Muscle of leg (tissue), 11 donors: ENCODE results near the gene S100A5. TPM values are rescaled to one million over a fixed set of nuclear protein-coding genes. Genes with fewer than 3 reads are reported as not detected.

Experiments
- DNase-seq: peaks from one replicate; pipeline ENCODE4 v3.0.0; 2013
- H3K27ac ChIP-seq: one replicate; pipeline ENCODE4 v1.5.1; 2013; ENCODE audit warnings: mild to moderate bottlenecking, low read length, control low read depth
- H3K27me3 ChIP-seq: one replicate; pipeline ENCODE4 v1.6.1; 2013; ENCODE audit warnings: low read length; ENCODE audit not compliant: control insufficient read depth, insufficient read depth
- H3K36me3 ChIP-seq: one replicate; pipeline ENCODE4 v1.6.1; 2013; ENCODE audit warnings: low read length; ENCODE audit not compliant: control insufficient read depth, insufficient read depth
- H3K4me1 ChIP-seq: one replicate; pipeline ENCODE4 v1.6.1; 2013; ENCODE audit warnings: low read length; ENCODE audit not compliant: control insufficient read depth, insufficient read depth
- H3K4me3 ChIP-seq: one replicate; pipeline ENCODE4 v1.5.1; 2013; ENCODE audit warnings: low read length, control low read depth
- H3K9me3 ChIP-seq: replicated peaks from 2 replicates; pipeline ENCODE4 v1.6.1; 2013; ENCODE audit warnings: low read depth, low read length; ENCODE audit not compliant: control insufficient read depth
- WGBS: methylation state at CpG from one replicate; pipeline ENCODE4 v1.1.5; 2013; ENCODE audit warnings: missing lambda C conversion rate; ENCODE audit not compliant: insufficient coverage; 5-methylcytosine and 5-hydroxymethylcytosine counted together
- polyA plus RNA-seq, 8 donors: library from polyadenylated mRNA; unstranded; fragments of 120-200 nt; gene quantifications; one replicate each; pipeline versions ENCODE4 v1.2.1 to v1.2.3, GENCODE V29; 2013; ENCODE audit warnings: inconsistent platforms in 1 of 8, low replicate concordance in 1 of 8; ENCODE audit not compliant: insufficient read length in 8 of 8, insufficient read depth in 1 of 8
- total RNA-seq: library from RNA; stranded (reverse); fragments of 120-200 nt; gene quantifications from one replicate; pipeline ENCODE4 v1.2.4, GENCODE V29; 2013

Gene S100A5
- total and polyA plus RNA-seq, 9 donors, result 0.31 TPM; not detected in 8

DNA sequence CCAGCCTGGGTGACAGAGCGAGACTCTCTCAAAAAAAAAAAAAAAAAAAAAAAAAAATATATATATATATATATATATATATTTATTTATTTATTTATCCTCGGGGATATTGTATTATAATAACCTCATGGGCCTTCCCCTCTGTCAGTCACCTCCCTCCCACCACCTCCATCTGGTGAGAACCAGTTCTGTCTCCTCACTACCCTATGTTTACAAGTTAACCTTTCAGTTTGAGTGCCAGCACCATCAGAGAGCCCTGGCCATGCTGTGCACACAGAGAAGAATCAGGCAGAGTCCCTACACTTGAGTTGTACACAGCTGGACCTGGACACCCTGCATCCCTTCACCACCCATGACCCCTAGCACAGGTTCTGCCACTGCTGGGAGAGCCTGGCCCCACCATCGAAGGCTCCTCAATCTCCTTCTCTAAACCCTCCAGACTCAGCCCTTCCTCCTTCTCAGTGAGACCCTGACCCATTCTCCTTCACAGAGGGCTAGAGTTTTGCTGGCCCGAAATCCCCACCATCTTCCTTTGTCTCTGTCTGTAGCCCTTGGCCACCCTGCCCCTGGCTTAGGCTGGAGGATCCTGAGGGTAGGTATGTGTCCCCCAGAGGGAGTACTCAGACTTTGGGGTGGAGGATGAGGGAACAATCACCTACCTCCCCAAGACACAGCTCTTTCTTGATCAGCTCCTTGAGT, 1.2 kb downstream of the S100A5 start:
- no peak for DNase-seq
- no peaks in the 10 kb centered on the region for H3K27me3 ChIP-seq
- H3K9me3 ChIP-seq, result no peaks in the 10 kb centered on the region
- no peak overlapping the region for H3K4me3 ChIP-seq
- H3K36me3 ChIP-seq, result peaks cover 15% of the 10 kb centered on the region
- WGBS, result 100% methylated on average over 1 of the region's 4 CpGs
- H3K27ac ChIP-seq, result no peak overlapping the region
- peaks cover 50% of the 10 kb centered on the region for H3K4me1 ChIP-seq

GRCh38 chr1:153538315-153538821, 2.4 kb downstream of the S100A5 start:
- peaks cover 15% of the 10 kb centered on the region for H3K36me3 ChIP-seq
- no peak overlapping the region for H3K27ac ChIP-seq
- WGBS, result 63% methylated on average over 4 of the region's 6 CpGs
- no peak for DNase-seq
- H3K9me3 ChIP-seq, result no peaks in the 10 kb centered on the region
- no peaks in the 10 kb centered on the region for H3K27me3 ChIP-seq
- H3K4me3 ChIP-seq, result no peak overlapping the region
- H3K4me1 ChIP-seq, result peaks cover 50% of the 10 kb centered on the region

DNA sequence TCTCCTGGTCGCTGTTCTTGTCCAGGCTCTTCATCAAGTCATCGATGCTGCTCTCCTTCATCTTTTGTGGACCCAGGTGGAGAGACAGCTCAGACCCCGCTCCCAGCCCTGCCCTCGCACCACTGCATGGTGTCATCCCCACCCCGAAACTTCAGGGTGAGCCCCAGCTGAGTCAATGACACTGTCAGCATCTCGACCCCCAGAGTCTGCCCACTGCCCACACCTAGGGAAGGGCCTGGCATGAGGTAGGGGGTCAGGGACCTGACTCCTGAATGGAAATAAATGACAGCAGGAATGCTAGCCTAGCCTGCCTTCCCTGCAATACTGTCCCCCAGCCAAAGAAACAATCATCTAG, 3.4 kb downstream of the S100A5 start:
- H3K27me3 ChIP-seq, result no peaks in the 10 kb centered on the region
- H3K36me3 ChIP-seq, result peaks cover 10% of the 10 kb centered on the region
- H3K4me1 ChIP-seq, result peaks cover 50% of the 10 kb centered on the region
- no peak overlapping the region for H3K27ac ChIP-seq
- DNase-seq, result no peak
- no peak overlapping the region for H3K4me3 ChIP-seq
- H3K9me3 ChIP-seq, result no peaks in the 10 kb centered on the region
- WGBS, result 91% methylated on average over 2 of the region's 6 CpGs

DNA sequence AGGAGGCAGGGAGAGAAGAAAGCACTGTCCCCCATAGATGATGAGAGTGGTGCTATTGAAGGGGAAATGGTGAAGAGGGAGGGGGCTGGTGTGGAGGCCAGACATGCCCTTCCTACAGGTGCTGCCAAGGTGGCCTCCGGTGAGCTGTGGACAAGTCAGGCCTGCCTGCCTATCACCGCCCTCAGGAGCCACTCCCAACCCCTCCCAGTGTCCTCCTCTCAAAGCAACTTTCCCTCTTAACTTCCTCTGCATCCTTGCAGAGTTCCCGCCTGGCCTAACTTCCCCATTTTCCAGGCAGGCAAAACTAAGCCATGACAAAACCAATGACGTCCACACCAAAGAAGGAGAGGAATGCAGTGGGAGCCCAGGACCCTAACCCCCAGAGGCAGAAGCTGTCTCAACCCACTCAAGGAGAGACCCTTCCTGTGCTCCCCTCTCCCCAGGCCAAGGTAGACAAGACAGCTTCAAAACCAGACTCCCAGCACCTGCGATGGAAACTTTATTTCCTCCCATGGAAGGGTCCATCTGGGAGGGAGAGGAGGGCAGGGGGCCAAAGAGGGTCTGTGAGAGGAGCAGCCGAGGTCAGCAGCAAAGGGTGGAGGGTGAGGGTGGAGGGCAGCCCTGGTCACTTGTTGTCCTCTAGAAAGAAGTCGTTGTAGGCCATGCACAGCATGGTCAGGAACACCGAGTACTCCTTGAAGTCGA, 3.9 kb downstream of the S100A5 start:
- no peak for DNase-seq
- peaks cover 47% of the 10 kb centered on the region for H3K4me1 ChIP-seq
- H3K4me3 ChIP-seq, result peak overlapping the region; percentile 50
- no peak overlapping the region for H3K27ac ChIP-seq
- H3K9me3 ChIP-seq, result no peaks in the 10 kb centered on the region
- 67% methylated on average over 7 of the region's 9 CpGs for WGBS
- peaks cover 10% of the 10 kb centered on the region for H3K36me3 ChIP-seq
- H3K27me3 ChIP-seq, result no peaks in the 10 kb centered on the region

- Histone ChIP-seq H3K36me3 (peaks cover 10% of the 10 kb centered on the region), H3K27me3 (no peaks in the 10 kb centered on the region), H3K27ac (peak overlapping the region; percentile 88), H3K4me1 (peaks cover 44% of the 10 kb centered on the region), H3K4me3 (peak overlapping the region; percentile 50), H3K9me3 (no peaks in the 10 kb centered on the region)
- DNase-seq, result peak; percentile 89
- WGBS, result under 1% methylated on average over 23 of the region's 38 CpGs
These were observed 4.6 kb downstream of the S100A5 start for GRCh38 chr1:153536012-153536670.

DNA sequence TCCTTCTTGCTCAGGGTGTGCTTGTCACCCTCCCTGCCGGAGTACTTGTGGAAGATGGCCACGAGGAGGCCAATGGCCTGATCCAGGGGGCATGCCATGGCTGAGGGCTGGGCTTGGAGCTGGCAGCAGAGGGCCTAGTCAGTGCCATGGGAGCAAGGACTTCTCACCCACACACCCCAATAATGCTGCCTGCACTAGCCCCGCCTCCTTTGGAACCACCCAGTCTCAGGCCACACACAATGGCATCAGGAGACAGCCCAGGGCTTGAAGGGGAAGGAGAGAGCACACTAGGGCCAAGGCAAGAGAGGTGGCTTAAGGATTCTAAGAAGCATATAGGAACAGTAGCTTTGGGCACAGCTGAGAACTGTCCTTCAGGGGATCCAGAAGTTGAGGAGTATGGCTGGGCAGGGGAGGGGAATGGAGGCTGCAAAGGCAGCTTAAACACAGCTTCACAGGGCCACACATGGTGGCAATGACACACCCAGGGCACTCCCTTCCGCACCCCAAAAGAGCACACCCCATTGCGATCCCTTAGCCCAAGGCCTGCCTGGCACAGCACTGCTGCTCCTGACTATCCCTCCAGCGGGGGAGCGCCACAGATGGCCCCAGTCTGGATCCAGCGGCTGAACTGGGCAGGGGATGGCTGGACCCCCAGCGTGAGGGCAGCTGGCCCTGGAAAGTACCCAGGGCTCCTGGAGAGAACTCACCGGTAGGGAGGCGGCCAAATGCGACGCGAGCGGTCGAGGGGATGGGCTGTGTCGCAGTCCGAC, 5.3 kb downstream of the S100A5 start, which contains the start of gene S100A6:
Gene S100A6 (minus strand): TSS at position 750 of the 770 bp plus-strand sequence. CDS start 652 bp downstream, at position 98.
- H3K27ac ChIP-seq, result peak within 1 kb of the TSS; percentile 88
- peaks cover 42% of the 10 kb centered on the region for H3K4me1 ChIP-seq
- WGBS, result 9% methylated on average over 15 of the region's 18 CpGs
- H3K36me3 ChIP-seq, result peaks cover 10% of the 10 kb centered on the region
- no peaks in the 10 kb centered on the region for H3K27me3 ChIP-seq
- H3K9me3 ChIP-seq, result no peaks in the 10 kb centered on the region
- peak; percentile 64 for DNase-seq
- peak within 1 kb of the TSS; percentile 50 for H3K4me3 ChIP-seq

DNA sequence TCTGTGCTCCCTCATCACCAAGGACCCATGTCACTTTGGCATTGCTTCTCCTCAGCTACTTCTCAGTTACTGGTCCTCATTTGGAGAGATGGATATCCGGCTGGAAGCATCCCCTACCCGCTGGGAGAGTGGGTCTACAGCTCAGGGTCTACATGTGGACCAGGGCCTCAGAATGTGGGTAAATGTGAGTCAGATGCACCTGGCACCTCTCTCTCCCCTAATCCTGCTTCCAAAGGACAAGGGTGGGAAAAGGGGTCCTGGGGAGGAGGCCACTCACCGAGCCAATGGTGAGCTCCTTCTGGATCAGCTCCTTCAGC, 5.9 kb downstream of the S100A5 start:
- Histone ChIP-seq H3K4me3 (peak overlapping the region; percentile 50), H3K27ac (peak overlapping the region; percentile 88), H3K27me3 (no peaks in the 10 kb centered on the region), H3K9me3 (no peaks in the 10 kb centered on the region), H3K4me1 (peaks cover 42% of the 10 kb centered on the region), H3K36me3 (peaks cover 10% of the 10 kb centered on the region)
- no CpG with 5 or more reads among the region's 3 CpGs for WGBS
- no peak for DNase-seq

- H3K36me3 ChIP-seq, result peaks cover 10% of the 10 kb centered on the region
- H3K27me3 ChIP-seq, result no peaks in the 10 kb centered on the region
- no peaks in the 10 kb centered on the region for H3K9me3 ChIP-seq
- H3K4me1 ChIP-seq, result peaks cover 42% of the 10 kb centered on the region
- no peak for DNase-seq
- peak overlapping the region; percentile 50 for H3K4me3 ChIP-seq
- 78% methylated on average over 4 of the region's 7 CpGs for WGBS
- peak overlapping the region; percentile 88 for H3K27ac ChIP-seq
These were observed 6.4 kb downstream of the S100A5 start for GRCh38 chr1:153534226-153534924.

DNA sequence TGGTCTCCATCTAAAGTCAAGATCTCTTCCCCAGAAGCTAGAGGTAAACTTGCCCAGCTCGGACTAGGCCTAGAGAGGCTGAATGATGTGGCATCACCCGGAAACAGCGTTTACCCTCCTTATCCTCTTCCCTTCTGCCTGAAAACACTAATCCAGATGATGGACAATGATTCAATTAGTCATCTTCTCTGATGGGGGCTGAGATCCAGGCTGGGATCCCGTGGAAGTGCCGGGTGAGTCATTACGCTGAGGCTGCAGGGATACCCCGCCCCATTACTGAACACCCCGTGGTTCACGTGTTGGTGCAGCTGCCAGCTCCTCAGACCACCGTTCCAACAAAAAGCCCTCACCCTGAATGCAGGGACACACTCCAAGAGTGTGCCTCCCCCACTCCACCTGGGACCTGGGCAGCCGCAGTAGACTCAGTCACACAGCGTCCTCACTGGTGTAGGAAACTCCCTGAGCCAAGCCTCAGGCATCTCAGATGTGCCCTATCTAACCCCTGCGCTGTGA, 7.0 kb downstream of the S100A5 start:
- Histone ChIP-seq H3K4me1 (peaks cover 42% of the 10 kb centered on the region), H3K9me3 (no peaks in the 10 kb centered on the region), H3K27me3 (no peaks in the 10 kb centered on the region), H3K36me3 (peaks cover 10% of the 10 kb centered on the region), H3K4me3 (peak overlapping the region; percentile 34), H3K27ac (peak overlapping the region; percentile 70)
- peak; percentile 57 for DNase-seq
- WGBS, result 34% methylated on average over 7 of the region's 13 CpGs
